Endothelial cell of umbilical vein (primary cell): Measurements from ENCODE around the gene MPP3.

Experiments used
- CTCF ChIP-seq, 2 donors: IDR thresholded peaks; 1 replicate in 1 of 2; 2 replicates in 1 of 2; pipeline ENCODE4 v1.5.1; 2011; ENCODE audit warnings: low read length in 2 of 2, mild to moderate bottlenecking in 2 of 2, moderate library complexity in 2 of 2, control low read depth in 1 of 2, inconsistent platforms in 1 of 2, low read depth in 1 of 2; ENCODE audit not compliant: insufficient read depth in 1 of 2; ENCODE audit errors: extremely low read depth in 1 of 2
- EZH2 ChIP-seq: IDR thresholded peaks from 2 replicates; pipeline ENCODE4 v1.6.1; 2012; ENCODE audit warnings: borderline replicate concordance, low read depth, mild to moderate bottlenecking, moderate library complexity, low read length, inconsistent platforms; ENCODE audit not compliant: severe bottlenecking
- FOS ChIP-seq: IDR thresholded peaks from 2 replicates; pipeline ENCODE4 v1.6.1; 2011; ENCODE audit warnings: mild to moderate bottlenecking, low read length, moderate library complexity, borderline replicate concordance; ENCODE audit not compliant: insufficient read depth
- JUN ChIP-seq: IDR thresholded peaks from 2 replicates; pipeline ENCODE4 v1.6.1; 2011; ENCODE audit warnings: borderline replicate concordance, low read depth; ENCODE audit not compliant: insufficient read length, insufficient read depth
- MAX ChIP-seq: IDR thresholded peaks from 2 replicates; pipeline ENCODE4 v1.6.1; 2011; ENCODE audit not compliant: insufficient read depth, insufficient read length
- MYC ChIP-seq: IDR thresholded peaks from one replicate; pipeline ENCODE4 v1.6.1; 2011; ENCODE audit warnings: mild to moderate bottlenecking, low read depth, low read length
- POLR2A ChIP-seq: IDR thresholded peaks from 2 replicates; pipeline ENCODE4 v1.6.1; 2012; ENCODE audit warnings: low read depth, mild to moderate bottlenecking, control low read depth, low read length
- POLR2AphosphoS5 ChIP-seq: IDR thresholded peaks from 2 replicates; pipeline ENCODE4 v1.6.1; 2012; ENCODE audit warnings: low read depth, mild to moderate bottlenecking, control low read depth, low read length, moderate library complexity; ENCODE audit not compliant: insufficient read depth

- TF ChIP-seq MAX (no peak), EZH2 (no peak), POLR2A (no peak), CTCF (IDR thresholded peaks at IDR 0.05; ENCODE audit: extremely low read depth in 1 of 2, insufficient read depth in 1 of 2, low read depth in 1 of 2, low read length in 2 of 2) (no peak), POLR2AphosphoS5 (no peak), FOS (no peak), MYC (no peak), JUN (no peak)
Observed at GRCh38 chr17:43873091-43873490, 40.1 kb upstream of the MPP3 start.
